Lung (tissue), 12 donors: ENCODE measurements around the gene MSLN. TPM values are rescaled to one million over a fixed set of nuclear protein-coding genes. Genes with fewer than 3 reads are reported as not detected.

Experiments
- ATAC-seq: fragments of 200-7000 bp; cut with Tn5 transposase; one replicate; pipeline ENCODE4 v1.9.1; 2020; ENCODE audit warnings: moderate number of reproducible peaks; ENCODE audit not compliant: insufficient read depth, low FRiP score
- DNase-seq, 3 donors: peaks; one replicate each; pipeline ENCODE4 v3.0.0-alpha.2; 2013 to 2017
- H3K27ac ChIP-seq, 2 donors: one replicate each; pipeline ENCODE4 v1.5.1; 2013; ENCODE audit warnings: mild to moderate bottlenecking in 2 of 2, moderate library complexity in 2 of 2, control low read depth in 1 of 2, inconsistent platforms in 1 of 2, low read depth in 1 of 2, low read length in 1 of 2
- H3K27me3 ChIP-seq, 3 donors: one replicate each; pipeline ENCODE4 v1.5.1; 2013; ENCODE audit warnings: low read length in 2 of 3; ENCODE audit not compliant: control insufficient read depth in 3 of 3, insufficient read depth in 3 of 3
- H3K36me3 ChIP-seq, 4 donors: one replicate each; pipeline ENCODE4 v1.5.1; 2013; ENCODE audit warnings: low read length in 4 of 4, mild to moderate bottlenecking in 1 of 4, moderate library complexity in 1 of 4; ENCODE audit not compliant: control insufficient read depth in 4 of 4, insufficient read depth in 4 of 4
- H3K4me1 ChIP-seq, 5 donors: one replicate each; pipeline ENCODE4 v1.5.1; 2013; ENCODE audit warnings: low read length in 5 of 5, mild to moderate bottlenecking in 2 of 5, moderate library complexity in 1 of 5; ENCODE audit not compliant: control insufficient read depth in 5 of 5, insufficient read depth in 5 of 5
- H3K4me3 ChIP-seq: one replicate; pipeline ENCODE4 v1.5.1; 2013; ENCODE audit warnings: mild to moderate bottlenecking, control low read depth, moderate library complexity
- H3K9ac ChIP-seq, 2 donors: one replicate each; pipeline ENCODE4 v1.5.1; 2013; ENCODE audit warnings: low read length in 2 of 2, control low read depth in 1 of 2; ENCODE audit not compliant: insufficient read depth in 1 of 2
- H3K9me3 ChIP-seq, 4 donors: one replicate each; pipeline ENCODE4 v1.5.1; 2013; ENCODE audit warnings: low read length in 3 of 4, mild to moderate bottlenecking in 1 of 4, moderate library complexity in 1 of 4; ENCODE audit not compliant: control insufficient read depth in 4 of 4, insufficient read depth in 3 of 4
- CTCF ChIP-seq: IDR thresholded peaks from 2 replicates; pipeline ENCODE4 v1.5.1; 2012; ENCODE audit warnings: mild to moderate bottlenecking; ENCODE audit errors: control extremely low read depth, extremely low read depth
- WGBS, 2 donors: extraction: QIAGEN DNeasy Blood & Tissue Kit; methylation state at CpG; one replicate each; pipeline ENCODE4 v1.1.7; 2013; 5-methylcytosine and 5-hydroxymethylcytosine counted together
- polyA plus RNA-seq, 2 donors: library from polyadenylated mRNA; stranded (reverse); fragments of 200-250 nt; gene quantifications; one replicate each; pipeline ENCODE4 v1.2.1, GENCODE V29; 2013
- total RNA-seq, 2 donors: library from RNA; depleted of rRNA in 1 of 2; stranded (reverse); fragments of >200 nt in 1 of 2; gene quantifications; one replicate each; pipeline ENCODE4 v1.2.1, GENCODE V29; 2014 to 2021
- donor health status: control.
- donor health status: control.
- donor health status: Bipolar disorder and iron deficiency.
- donor health status: healthy.
- donor health status: DM: yes; HTN: yes; CAD: no.

Gene MSLN
- total and polyA plus RNA-seq, 4 donors = 98.8 to 155 (median 120) TPM

GRCh38 chr16:749010-749409 is 11.5 kb upstream of the MSLN start:
- H3K27ac ChIP-seq = no peak overlapping the region
- DNase-seq (no peak), ATAC-seq (no peak)
- no peaks in the 10 kb centered on the region for H3K9me3 ChIP-seq
- H3K36me3 ChIP-seq = no peaks in the 10 kb centered on the region
- H3K27me3 ChIP-seq = no peaks in the 10 kb centered on the region
- no peak overlapping the region for H3K4me3 ChIP-seq
- TF ChIP-seq CTCF = no peak
- no peak overlapping the region for H3K9ac ChIP-seq
- H3K4me1 ChIP-seq = peaks cover 0 to 3% (median 0%) of the 10 kb centered on the region in 5 donors
- WGBS, 2 donors = 72 to 80% methylated on average over 6 of the region's 6 CpGs

GRCh38 chr16:750485-750884 is 10.0 kb upstream of the MSLN start:
- no peak overlapping the region for H3K27ac ChIP-seq
- H3K9me3 ChIP-seq = no peaks in the 10 kb centered on the region
- H3K4me3 ChIP-seq = no peak overlapping the region
- no peak for ATAC-seq
- H3K9ac ChIP-seq = no peak overlapping the region
- no peak for DNase-seq
- 71 to 74% methylated on average over 9 of the region's 9 CpGs for WGBS, 2 donors
- peaks cover 0 to 3% (median 0%) of the 10 kb centered on the region in 5 donors for H3K4me1 ChIP-seq
- no peaks in the 10 kb centered on the region for H3K36me3 ChIP-seq
- no peaks in the 10 kb centered on the region for H3K27me3 ChIP-seq
- TF ChIP-seq CTCF = no peak

GRCh38 chr16:751152-752006 is 9.2 kb upstream of the MSLN start:
- Histone ChIP-seq H3K4me1 (peaks cover 0 to 3% (median 0%) of the 10 kb centered on the region in 5 donors), H3K27ac (no peak overlapping the region), H3K36me3 (no peaks in the 10 kb centered on the region), H3K9ac (no peak overlapping the region), H3K9me3 (peaks cover 0 to 2% (median 0%) of the 10 kb centered on the region in 4 donors), H3K27me3 (no peaks in the 10 kb centered on the region), H3K4me3 (no peak overlapping the region)
- 60 to 84% methylated on average over 39 of the region's 39 CpGs for WGBS, 2 donors
- TF ChIP-seq CTCF = no peak
- no peak for ATAC-seq
- DNase-seq = no peak
